Psoas muscle (tissue), 8 donors: ENCODE results near the gene COL26A1. TPM values are rescaled to one million over a fixed set of nuclear protein-coding genes. Genes with fewer than 3 reads are reported as not detected.

ENCODE experiments used
- ATAC-seq, 4 donors: fragments of 200-7000 bp; cut with Tn5 transposase; one replicate each; pipeline ENCODE4 v1.9.1; 2020; ENCODE audit warnings: moderate library complexity in 3 of 4, mild to moderate bottlenecking in 2 of 4
- DNase-seq, 2 donors: peaks; one replicate each; pipeline ENCODE4 v3.0.0-alpha.2; 2020
- H3K27ac ChIP-seq: fragments of 200-600 bp; one replicate; pipeline ENCODE4 v1.8.0; 2022
- H3K27me3 ChIP-seq, 3 donors: fragments of 200-600 bp in 1 of 3; one replicate each; pipeline versions ENCODE4 v1.6.1 to v1.8.0; 2013 to 2022; ENCODE audit warnings: low read length in 2 of 3, mild to moderate bottlenecking in 2 of 3, moderate library complexity in 1 of 3; ENCODE audit not compliant: insufficient read depth in 3 of 3
- H3K36me3 ChIP-seq, 2 donors: fragments of 200-600 bp in 1 of 2; one replicate each; pipeline versions ENCODE4 v1.6.1 to v1.8.0; 2013 to 2022; ENCODE audit warnings: low read depth in 1 of 2, mild to moderate bottlenecking in 1 of 2, moderate library complexity in 1 of 2; ENCODE audit not compliant: insufficient read depth in 1 of 2
- H3K4me1 ChIP-seq: fragments of 200-600 bp; one replicate; pipeline ENCODE4 v1.8.0; 2022
- H3K4me3 ChIP-seq: fragments of 200-600 bp; one replicate; pipeline ENCODE4 v1.8.0; 2022; ENCODE audit warnings: mild to moderate bottlenecking
- H3K9me3 ChIP-seq: fragments of 200-600 bp; one replicate; pipeline ENCODE4 v1.8.0; 2022
- CTCF ChIP-seq: fragments of 200-600 bp; IDR thresholded peaks from one replicate; pipeline ENCODE4 v1.8.0; 2022; ENCODE audit warnings: antibody characterized with exemption
- WGBS, 3 donors: extraction: QIAGEN DNeasy Blood & Tissue Kit; methylation state at CpG; one replicate each; pipeline versions ENCODE4 v1.1.6 to v1.1.7; 2013; 5-methylcytosine and 5-hydroxymethylcytosine counted together
- intact Hi-C, 2 donors: fragments of 100-400 bp; cut with DNase I; formaldehyde crosslinking; loops; one replicate each; pipeline versions ENCODE4 v1.11.0 to v1.14.2; 2022
- polyA plus RNA-seq, 3 donors: library from polyadenylated mRNA; stranded (reverse); fragments of 200-250 nt; gene quantifications; one replicate each; pipeline ENCODE4 v1.2.3, GENCODE V29; 2013
- total RNA-seq, 4 donors: library from RNA; stranded (reverse); fragmentation: NEBNext Ultra II Directional in 2 of 4; extraction: Animal tissue kit (Norgen Biotek cat#: 25700) in 2 of 4; gene quantifications; one replicate each; pipeline versions ENCODE4 v1.2.1 to v1.2.4, GENCODE V29; 2021 to 2023
- donor health status: healthy with polysubstance abuse.
- donor health status: DM: no; HTN: no; CAD: no; lungs with moderate emphysema.
- donor health status: Bipolar disorder and iron deficiency.
- donor health status: healthy.
- donor health status: DM: yes; HTN: yes; CAD: no.
- donor health status: DM: no; HTN: no; CAD: no.
- donor health status: DM: no; HTN: no; CAD: no.
- donor health status: DM: yes; HTN: yes; CAD: no.

The COL26A1 gene
- total and polyA plus RNA-seq, 7 donors, result 0.03 TPM; not detected in 6

- no peak overlapping the region for H3K27ac ChIP-seq
- H3K9me3 ChIP-seq, result no peaks in the 10 kb centered on the region
- no peak overlapping the region for H3K4me3 ChIP-seq
- H3K4me1 ChIP-seq, result no peaks in the 10 kb centered on the region
- ATAC-seq, result no peak
- intact Hi-C loops, result no loop called here
- peaks cover 0 to 43% (median 3%) of the 10 kb centered on the region in 3 donors for H3K27me3 ChIP-seq
- 63 to 72% (median 68%) methylated on average over 7 of the region's 7 CpGs for WGBS, 3 donors
- H3K36me3 ChIP-seq, result no peaks in the 10 kb centered on the region
- no peak for DNase-seq
- no peak for TF ChIP-seq CTCF
These were observed 79.2 kb downstream of the COL26A1 start for GRCh38 chr7:101441890-101442289.

GRCh38 chr7:101442426-101443070 is 79.9 kb downstream of the COL26A1 start:
- Histone ChIP-seq H3K4me3 (no peak overlapping the region), H3K27ac (no peak overlapping the region), H3K4me1 (no peaks in the 10 kb centered on the region), H3K36me3 (no peaks in the 10 kb centered on the region), H3K9me3 (no peaks in the 10 kb centered on the region), H3K27me3 (peaks cover 0 to 43% (median 3%) of the 10 kb centered on the region in 3 donors)
- intact Hi-C loops, result no loop called here
- no peak for TF ChIP-seq CTCF
- DNase-seq (no peak), ATAC-seq (no peak)
- WGBS, 3 donors, result 62 to 71% (median 65%) methylated on average over 15 of the region's 15 CpGs

- ATAC-seq, result no peak
- TF ChIP-seq CTCF, result no peak
- Histone ChIP-seq H3K36me3 (no peaks in the 10 kb centered on the region), H3K27ac (no peak overlapping the region), H3K9me3 (no peaks in the 10 kb centered on the region), H3K4me1 (no peaks in the 10 kb centered on the region), H3K4me3 (no peak overlapping the region), H3K27me3 (peaks cover 0 to 15% (median 0%) of the 10 kb centered on the region in 3 donors)
- 55 to 61% (median 56%) methylated on average over 4 of the region's 4 CpGs for WGBS, 3 donors
- intact Hi-C loops, result no loop called here
- no peak for DNase-seq
These were observed 87.4 kb downstream of the COL26A1 start for GRCh38 chr7:101450064-101450463.

- no peak overlapping the region for H3K27ac ChIP-seq
- H3K4me3 ChIP-seq, result no peak overlapping the region
- no peak for TF ChIP-seq CTCF
- intact Hi-C loops, result no loop called here
- H3K27me3 ChIP-seq, result peaks cover 0 to 4% (median 0%) of the 10 kb centered on the region in 3 donors
- H3K9me3 ChIP-seq, result no peaks in the 10 kb centered on the region
- no peaks in the 10 kb centered on the region for H3K4me1 ChIP-seq
- 67 to 73% (median 67%) methylated on average over 5 of the region's 5 CpGs for WGBS, 3 donors
- ATAC-seq, result no peak
- no peak for DNase-seq
- H3K36me3 ChIP-seq, result no peaks in the 10 kb centered on the region
These were observed 90.9 kb downstream of the COL26A1 start for GRCh38 chr7:101453617-101454016.
